Fibroblast of pulmonary artery (primary cell): ENCODE results near the gene ANO10.
"Not testable (repeated sequence)": the region's sequence is repeated elsewhere in the genome, so short reads cannot be mapped to it uniquely, and the experiment has no call there.

ENCODE experiments used
- DNase-seq: peaks from one replicate; pipeline ENCODE4 v3.0.0-alpha.2; 2010; ENCODE audit warnings: low read depth
- H3K4me3 ChIP-seq: replicated peaks from 2 replicates; pipeline ENCODE4 v1.5.1; 2011; ENCODE audit warnings: low read depth, mild to moderate bottlenecking, control low read depth, low read length, moderate library complexity
- TF ChIP-seq, protein P1 (sequence below): IDR thresholded peaks from 2 replicates; pipeline ENCODE4 v1.5.1; 2011; ENCODE audit warnings: mild to moderate bottlenecking, control low read depth, low read length, inconsistent platforms; ENCODE audit errors: missing control alignments

Gene ANO10

DNA sequence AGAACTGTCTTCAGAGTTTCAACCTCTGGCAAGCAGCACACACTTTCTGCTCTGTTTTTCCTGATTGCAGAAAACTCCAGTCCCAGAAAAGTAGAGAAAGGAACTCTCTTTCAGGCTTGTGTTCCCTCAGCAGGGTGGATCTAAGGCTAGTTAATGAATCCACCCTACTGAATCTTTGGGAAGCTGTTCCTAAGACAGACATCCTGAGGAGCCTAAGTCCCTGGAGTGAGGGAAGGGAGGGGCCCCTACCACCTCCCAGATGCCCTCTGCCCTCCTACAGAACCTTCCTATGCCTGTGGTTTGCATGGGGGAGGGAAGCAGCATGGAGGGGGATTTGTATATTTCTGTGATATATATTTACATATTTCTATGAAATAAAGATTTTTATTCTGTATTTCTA is 124.4 kb downstream of the ANO10 start:
- TF ChIP-seq, protein P1, sequence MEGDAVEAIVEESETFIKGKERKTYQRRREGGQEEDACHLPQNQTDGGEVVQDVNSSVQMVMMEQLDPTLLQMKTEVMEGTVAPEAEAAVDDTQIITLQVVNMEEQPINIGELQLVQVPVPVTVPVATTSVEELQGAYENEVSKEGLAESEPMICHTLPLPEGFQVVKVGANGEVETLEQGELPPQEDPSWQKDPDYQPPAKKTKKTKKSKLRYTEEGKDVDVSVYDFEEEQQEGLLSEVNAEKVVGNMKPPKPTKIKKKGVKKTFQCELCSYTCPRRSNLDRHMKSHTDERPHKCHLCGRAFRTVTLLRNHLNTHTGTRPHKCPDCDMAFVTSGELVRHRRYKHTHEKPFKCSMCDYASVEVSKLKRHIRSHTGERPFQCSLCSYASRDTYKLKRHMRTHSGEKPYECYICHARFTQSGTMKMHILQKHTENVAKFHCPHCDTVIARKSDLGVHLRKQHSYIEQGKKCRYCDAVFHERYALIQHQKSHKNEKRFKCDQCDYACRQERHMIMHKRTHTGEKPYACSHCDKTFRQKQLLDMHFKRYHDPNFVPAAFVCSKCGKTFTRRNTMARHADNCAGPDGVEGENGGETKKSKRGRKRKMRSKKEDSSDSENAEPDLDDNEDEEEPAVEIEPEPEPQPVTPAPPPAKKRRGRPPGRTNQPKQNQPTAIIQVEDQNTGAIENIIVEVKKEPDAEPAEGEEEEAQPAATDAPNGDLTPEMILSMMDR, result no peak
- DNase-seq, result no peak
- no peak overlapping the region for H3K4me3 ChIP-seq

DNA sequence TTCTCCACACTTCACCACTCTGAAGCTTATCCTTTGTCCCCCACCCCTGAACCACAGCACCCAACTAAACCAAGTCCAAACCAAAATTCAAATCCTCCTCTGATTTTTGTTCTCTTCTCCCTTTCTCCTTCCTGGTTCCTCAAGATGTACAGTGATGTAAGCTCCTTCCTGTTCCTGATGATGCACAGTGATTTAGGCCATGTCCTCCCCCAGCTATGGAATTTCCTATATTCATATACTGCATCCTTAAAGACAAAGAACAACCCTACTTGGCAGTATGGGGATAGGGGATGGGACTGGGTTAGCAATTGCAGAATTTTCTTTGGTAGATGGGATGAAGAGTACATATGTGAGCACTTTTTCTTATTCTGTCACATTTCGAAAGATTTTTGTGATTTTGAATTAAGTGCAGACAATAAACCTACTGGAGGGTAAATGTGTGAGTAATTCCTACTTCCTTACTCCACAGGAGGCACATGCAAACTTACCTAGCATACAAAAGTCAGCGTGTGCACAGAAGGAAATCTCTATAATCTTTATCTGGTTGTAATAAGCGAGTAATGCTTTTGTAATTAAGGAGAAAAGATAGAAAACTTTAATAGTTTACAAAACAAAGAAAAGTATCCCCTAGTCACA is 125.0 kb downstream of the ANO10 start:
- TF ChIP-seq, protein P1, result no peak
- no peak overlapping the region for H3K4me3 ChIP-seq
- DNase-seq, result peak; percentile 74

DNA sequence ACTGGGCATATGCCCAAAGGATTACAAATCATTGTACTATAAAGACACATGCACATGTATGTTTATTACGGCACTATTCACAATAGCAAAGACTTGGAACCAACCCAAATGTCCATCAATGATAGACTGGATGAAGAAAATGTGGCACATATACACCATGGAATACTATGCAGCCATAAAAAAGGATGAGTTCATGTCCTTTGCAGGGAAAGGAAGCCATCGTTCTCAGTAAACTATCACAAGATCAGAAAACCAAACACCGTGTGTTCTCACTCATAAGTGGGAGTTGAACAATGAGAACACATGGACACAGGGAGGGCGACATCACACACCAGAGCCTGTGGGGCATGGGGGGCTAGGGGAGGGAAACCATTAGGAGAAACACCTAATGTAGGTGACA is 128.9 kb downstream of the ANO10 start:
- not testable (repeated sequence) for H3K4me3 ChIP-seq, DNase-seq

DNA sequence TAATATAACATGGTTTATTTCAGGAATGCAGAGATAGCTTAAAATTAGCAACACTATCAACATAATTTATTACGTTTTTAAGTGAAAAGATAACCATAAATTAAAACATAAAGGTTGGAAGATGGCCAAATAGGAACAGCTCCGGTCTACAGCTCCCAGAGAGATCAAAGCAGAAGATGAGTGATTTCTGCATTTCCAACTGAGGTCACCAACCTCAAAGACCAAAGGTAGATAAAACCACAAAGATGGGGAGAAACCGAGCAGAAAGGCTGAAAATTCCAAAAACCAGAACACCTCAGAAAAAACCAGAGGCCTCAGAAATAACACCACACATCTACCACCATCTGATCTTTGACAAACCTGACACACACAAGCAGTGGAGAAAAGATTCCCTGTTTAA is 130.0 kb downstream of the ANO10 start:
- not testable (repeated sequence) for H3K4me3 ChIP-seq, DNase-seq

DNA sequence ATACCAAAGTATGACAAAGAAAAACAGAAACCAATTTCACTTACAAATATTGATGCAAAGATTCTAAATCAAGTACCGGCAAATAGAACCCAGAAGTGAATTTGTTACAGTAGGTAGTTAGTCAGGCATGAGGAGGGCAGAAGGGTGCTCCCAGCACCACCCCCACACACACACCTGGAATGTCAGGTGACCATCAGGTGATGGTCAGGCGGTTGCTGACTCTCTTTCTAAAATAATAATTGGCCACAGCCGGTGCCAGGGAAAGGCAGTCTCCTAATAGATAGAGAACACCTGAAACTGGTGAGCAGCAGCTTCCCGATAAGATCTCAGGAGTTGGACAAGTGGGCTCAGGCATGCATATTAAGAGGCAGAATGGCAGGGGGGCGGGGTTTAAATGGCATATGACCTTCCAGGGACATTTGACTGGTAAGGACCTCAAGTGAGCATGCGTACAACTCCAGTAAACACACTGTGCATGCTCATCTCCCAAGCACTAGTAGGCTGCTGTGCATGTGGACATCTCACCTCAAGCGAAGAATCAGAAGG is 131.1 kb downstream of the ANO10 start:
- TF ChIP-seq, protein P1, result no peak
- DNase-seq, result no peak
- no peak overlapping the region for H3K4me3 ChIP-seq

DNA sequence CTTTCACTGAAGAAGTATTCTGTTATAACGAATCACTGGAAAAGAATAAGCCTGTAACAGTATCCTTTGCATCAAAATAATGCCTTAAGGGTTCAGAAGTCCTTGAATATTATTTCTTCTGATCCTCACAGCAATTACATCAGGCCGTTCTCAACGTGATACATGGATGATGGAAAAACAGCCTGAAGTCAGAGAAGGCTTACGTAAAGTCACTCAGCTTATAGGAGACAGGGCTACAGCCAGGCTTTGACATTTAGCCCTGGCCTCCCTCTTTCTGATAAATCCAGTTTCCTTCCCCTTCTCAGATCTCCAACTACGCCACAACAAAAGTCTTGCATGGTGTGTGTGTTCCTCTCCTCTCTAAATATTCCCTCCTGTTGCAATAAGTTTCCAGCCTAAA is 131.9 kb downstream of the ANO10 start:
- no peak overlapping the region for H3K4me3 ChIP-seq
- no peak for DNase-seq
- TF ChIP-seq, protein P1, result no peak

DNA sequence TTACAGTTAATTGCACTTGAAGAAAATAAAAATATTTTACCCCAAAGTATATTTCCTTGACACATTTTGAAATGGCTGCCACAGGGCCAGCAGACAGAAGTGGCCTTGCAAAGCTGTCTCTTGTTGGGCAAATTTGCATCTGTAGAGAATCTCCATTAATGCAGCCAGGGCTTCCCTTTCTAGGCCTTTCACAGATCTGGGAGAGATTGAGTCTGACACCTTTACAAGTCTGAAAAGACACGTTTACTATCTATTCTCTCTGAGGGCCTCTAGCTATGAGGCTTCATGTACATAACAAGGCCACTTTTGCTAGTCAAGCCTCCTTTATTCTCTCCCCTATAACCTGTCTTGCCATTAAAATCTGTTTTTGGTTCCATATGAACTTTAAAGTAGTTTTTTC is 135.9 kb downstream of the ANO10 start:
- H3K4me3 ChIP-seq, result no peak overlapping the region
- TF ChIP-seq, protein P1, result no peak
- DNase-seq, result no peak

DNA sequence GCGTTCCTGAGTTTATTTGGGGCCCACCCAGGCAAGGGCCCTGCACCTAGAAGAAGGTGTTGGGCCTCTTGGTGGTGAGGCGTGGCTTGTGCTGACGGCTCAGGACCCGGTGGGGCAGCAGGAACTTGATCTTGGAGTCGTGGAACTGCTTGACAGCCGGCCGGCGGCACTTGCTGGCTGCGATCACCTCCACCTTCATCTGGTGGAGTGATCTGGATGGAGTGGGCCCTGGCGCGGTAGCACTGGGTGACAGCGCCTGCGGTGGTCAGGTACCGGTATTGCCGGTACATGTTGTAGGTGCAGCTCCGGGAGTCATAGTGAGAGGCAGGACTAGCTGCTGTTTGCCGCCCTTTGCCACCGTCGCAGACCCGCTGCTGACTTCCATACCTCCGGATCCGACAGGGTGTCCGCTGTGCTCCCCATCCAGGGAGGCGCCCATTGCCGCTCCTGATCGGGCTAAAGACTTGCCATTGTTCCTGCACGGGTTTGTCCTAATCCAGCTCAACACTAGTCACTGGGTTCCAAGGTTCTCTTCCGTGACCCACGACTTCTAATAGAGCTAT is 136.8 kb downstream of the ANO10 start:
- H3K4me3 ChIP-seq, result no peak overlapping the region
- TF ChIP-seq, protein P1, result no peak
- DNase-seq, result no peak
